Heart left ventricle (tissue), 13 donors: ENCODE data around the gene SYNDIG1.

Experiments used
- POLR2A ChIP-seq, 2 donors: fragments of 450-650 bp; IDR thresholded peaks; one replicate each; pipeline ENCODE4 v1.6.1; 2017; ENCODE audit warnings: antibody characterized with exemption in 2 of 2, mild to moderate bottlenecking in 2 of 2, moderate library complexity in 2 of 2
- TF ChIP-seq, protein P1 (sequence below), 12 donors: fragments of 200-600 bp; sonication (generic) in 4 of 12; IDR thresholded peaks; one replicate each; pipeline versions ENCODE4 v1.5.0 to v1.8.0; 2018 to 2022; ENCODE audit warnings: antibody characterized with exemption in 12 of 12, mild to moderate bottlenecking in 5 of 12
- donor health status: ischemic (EF 13 %, LVEDD 7.1; RV severe dilation, severe dysfunction).
- donor health status: DM: no; HTN: yes; CAD: no.
- donor health status: DM: no; HTN: no; CAD: no.
- donor health status: ischemic (EF 25% LVEDD 6.9; RV normal size, moderate dysfunction).
- donor health status: ischemic (EF 25% LVEDD 5.7; RV mildly dilated, moderate dysfunction).
- donor health status: ischemic (EF 35%, LVEDD 5.7; RV mildly dilated, moderate dysfunction).
- donor health status: nonischemic (EF 11% LVEDD 7.7; RV severe dilation, severe dysfunction).
- donor health status: DM: yes; HTN: yes; CAD: no.
- donor health status: PGD.
- donor health status: ischemic (EF 29% LVEDD 5.4; RV normal size, mild dysfunction).
- donor health status: nonischemic (EF 23%, LVEDD 6.1; RV moderate dilation, normal function).

DNA sequence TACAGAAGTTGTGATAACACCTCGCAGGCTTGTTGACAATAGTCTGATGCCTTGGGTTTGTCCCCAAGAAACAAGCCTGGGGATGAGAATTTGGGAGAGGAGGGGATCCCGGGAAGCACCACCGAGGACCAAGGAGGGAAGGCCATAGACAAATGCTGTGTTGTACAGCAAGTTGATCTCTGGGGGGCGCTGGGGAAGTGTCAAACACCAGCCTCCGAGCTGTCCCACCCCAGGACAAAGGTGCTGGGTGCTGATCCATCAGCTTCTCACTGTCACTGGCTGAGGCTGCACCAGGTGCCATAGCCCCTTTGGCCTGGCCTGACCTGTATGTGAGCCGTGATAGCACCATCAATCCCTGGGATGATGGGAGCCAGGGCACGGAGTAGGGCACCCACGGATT lies 64.0 kb downstream of the SYNDIG1 start:
- TF ChIP-seq, protein P1, sequence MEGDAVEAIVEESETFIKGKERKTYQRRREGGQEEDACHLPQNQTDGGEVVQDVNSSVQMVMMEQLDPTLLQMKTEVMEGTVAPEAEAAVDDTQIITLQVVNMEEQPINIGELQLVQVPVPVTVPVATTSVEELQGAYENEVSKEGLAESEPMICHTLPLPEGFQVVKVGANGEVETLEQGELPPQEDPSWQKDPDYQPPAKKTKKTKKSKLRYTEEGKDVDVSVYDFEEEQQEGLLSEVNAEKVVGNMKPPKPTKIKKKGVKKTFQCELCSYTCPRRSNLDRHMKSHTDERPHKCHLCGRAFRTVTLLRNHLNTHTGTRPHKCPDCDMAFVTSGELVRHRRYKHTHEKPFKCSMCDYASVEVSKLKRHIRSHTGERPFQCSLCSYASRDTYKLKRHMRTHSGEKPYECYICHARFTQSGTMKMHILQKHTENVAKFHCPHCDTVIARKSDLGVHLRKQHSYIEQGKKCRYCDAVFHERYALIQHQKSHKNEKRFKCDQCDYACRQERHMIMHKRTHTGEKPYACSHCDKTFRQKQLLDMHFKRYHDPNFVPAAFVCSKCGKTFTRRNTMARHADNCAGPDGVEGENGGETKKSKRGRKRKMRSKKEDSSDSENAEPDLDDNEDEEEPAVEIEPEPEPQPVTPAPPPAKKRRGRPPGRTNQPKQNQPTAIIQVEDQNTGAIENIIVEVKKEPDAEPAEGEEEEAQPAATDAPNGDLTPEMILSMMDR (IDR thresholded peaks at IDR 0.05), result no peak
- no peak for TF ChIP-seq POLR2A (IDR thresholded peaks at IDR 0.05)
